SU-DHL-6 (cell line): Measurements from ENCODE around the gene ACOX3.

ENCODE experiments used
- H2AFZ ChIP-seq: fragments of 200-600 bp; sonication (generic); 2 replicates; pipeline ENCODE4 v1.6.1; 2014; ENCODE audit warnings: low read depth, mild to moderate bottlenecking, moderate library complexity, mixed read lengths, antibody characterized with exemption, low read length; ENCODE audit not compliant: severe bottlenecking
- H3F3A ChIP-seq: fragments of 200-600 bp; shearing (Covaris generic); 2 replicates; pipeline ENCODE4 v1.6.0; 2016; ENCODE audit warnings: antibody characterized with exemption, mild to moderate bottlenecking; ENCODE audit not compliant: insufficient read depth
- H3K27ac ChIP-seq: fragments of 200-600 bp; sonication (generic); 2 replicates; pipeline ENCODE4 v1.5.1; 2016; ENCODE audit warnings: low read depth, mild to moderate bottlenecking, low read length, moderate library complexity, mixed read lengths
- H3K27me3 ChIP-seq: fragments of 200-600 bp; sonication (generic), shearing (Covaris generic); 2 replicates; pipeline ENCODE4 v1.6.0; 2014; ENCODE audit warnings: mild to moderate bottlenecking, low read length
- H3K36me3 ChIP-seq: fragments of 200-600 bp; sonication (generic); 2 replicates; pipeline ENCODE4 v1.6.1; 2014; ENCODE audit warnings: mild to moderate bottlenecking, low read length, mixed read lengths
- H3K4me2 ChIP-seq: fragments of 300-600, 200-600 bp; shearing (Covaris generic), sonication (generic); 2 replicates; pipeline ENCODE4 v1.6.0; 2014; ENCODE audit warnings: low read length, low read depth, mild to moderate bottlenecking; ENCODE audit not compliant: poor library complexity, severe bottlenecking
- H3K4me3 ChIP-seq: fragments of 200-600 bp; sonication (generic); 2 replicates; pipeline ENCODE4 v1.5.1; 2014; ENCODE audit warnings: antibody characterized with exemption, low read length, mild to moderate bottlenecking, mixed read lengths; ENCODE audit not compliant: insufficient read depth, poor library complexity, severe bottlenecking
- H3K79me2 ChIP-seq: fragments of 200-600 bp; sonication (generic); 2 replicates; pipeline ENCODE4 v1.6.1; 2014; ENCODE audit warnings: mild to moderate bottlenecking, low read length, moderate library complexity; ENCODE audit not compliant: insufficient read depth
- H3K9ac ChIP-seq: fragments of 200-600 bp; sonication (generic); 2 replicates; pipeline ENCODE4 v1.7.0; 2014; ENCODE audit warnings: mild to moderate bottlenecking, low read length
- H3K9me2 ChIP-seq: fragments of 200-600 bp; sonication (generic); replicated peaks from 2 replicates; pipeline ENCODE4 v1.6.1; 2014; ENCODE audit warnings: low read length; ENCODE audit not compliant: insufficient read depth
- H3K9me3 ChIP-seq: fragments of 200-600 bp; sonication (generic); 2 replicates; pipeline ENCODE4 v1.6.1; 2014; ENCODE audit warnings: low read length, mixed read lengths; ENCODE audit not compliant: insufficient read depth
- H4K20me1 ChIP-seq: fragments of 200-600 bp; sonication (generic); 2 replicates; pipeline ENCODE4 v1.6.1; 2014; ENCODE audit warnings: low read depth, mild to moderate bottlenecking, antibody characterized with exemption, low read length, moderate library complexity, mixed read lengths
- CTCF ChIP-seq: fragments of 200-600 bp; sonication (generic); IDR thresholded peaks from one replicate; pipeline ENCODE4 v1.5.1; 2017; ENCODE audit warnings: antibody characterized with exemption, mild to moderate bottlenecking, low read length, moderate library complexity; ENCODE audit not compliant: insufficient read depth, poor library complexity, severe bottlenecking
- EZH2phosphoT487 ChIP-seq: fragments of 200-600 bp; sonication (generic), shearing (Covaris generic); conservative IDR thresholded peaks from 2 replicates; pipeline ENCODE4 v1.6.1; 2018; ENCODE audit warnings: mild to moderate bottlenecking, antibody characterized with exemption, low read length, moderate library complexity, mixed read lengths

The ACOX3 gene

GRCh38 chr4:8404791-8405515, 35.6 kb downstream of the ACOX3 start:
- Histone ChIP-seq H3K9ac (no peak overlapping the region), H3K4me2 (no peak overlapping the region), H3K9me2 (no peaks in the 10 kb centered on the region), H4K20me1 (no peaks in the 10 kb centered on the region), H3K27ac (no peak overlapping the region), H3K79me2 (no peaks in the 10 kb centered on the region), H3K36me3 (no peaks in the 10 kb centered on the region), H2AFZ (no peak overlapping the region), H3F3A (no peaks in the 10 kb centered on the region), H3K27me3 (no peaks in the 10 kb centered on the region), H3K4me3 (no peak overlapping the region), H3K9me3 (no peaks in the 10 kb centered on the region)
- no peak for TF ChIP-seq CTCF
- no peak for TF ChIP-seq EZH2phosphoT487

GRCh38 chr4:8403976-8404375, 36.5 kb downstream of the ACOX3 start:
- Histone ChIP-seq H3K9me3 (no peaks in the 10 kb centered on the region), H3K79me2 (no peaks in the 10 kb centered on the region), H3K4me2 (no peak overlapping the region), H3K9me2 (no peaks in the 10 kb centered on the region), H4K20me1 (no peaks in the 10 kb centered on the region), H3K36me3 (no peaks in the 10 kb centered on the region), H2AFZ (no peak overlapping the region), H3K4me3 (no peak overlapping the region), H3K27me3 (no peaks in the 10 kb centered on the region), H3F3A (no peaks in the 10 kb centered on the region), H3K9ac (no peak overlapping the region), H3K27ac (no peak overlapping the region)
- TF ChIP-seq EZH2phosphoT487 = no peak
- no peak for TF ChIP-seq CTCF

- H3K9ac ChIP-seq = no peak overlapping the region
- no peaks in the 10 kb centered on the region for H3K9me3 ChIP-seq
- H3K27ac ChIP-seq = no peak overlapping the region
- no peaks in the 10 kb centered on the region for H3K9me2 ChIP-seq
- no peak overlapping the region for H3K4me2 ChIP-seq
- no peaks in the 10 kb centered on the region for H3K27me3 ChIP-seq
- no peaks in the 10 kb centered on the region for H3K36me3 ChIP-seq
- no peaks in the 10 kb centered on the region for H4K20me1 ChIP-seq
- H3K4me3 ChIP-seq = no peak overlapping the region
- H3F3A ChIP-seq = no peaks in the 10 kb centered on the region
- no peaks in the 10 kb centered on the region for H3K79me2 ChIP-seq
- no peak for TF ChIP-seq EZH2phosphoT487
- TF ChIP-seq CTCF = peak; percentile 77
- no peak overlapping the region for H2AFZ ChIP-seq
These were observed 37.3 kb downstream of the ACOX3 start for GRCh38 chr4:8403173-8403753.
